NOMO-1 (cell line): Measurements from ENCODE around the gene NTN1.

Experiments
- DNase-seq, 2 experiments: peaks; one replicate each; lab custom pipeline; 2025; ENCODE audit not compliant: unreplicated experiment in 2 of 2; lab: John Stamatoyannopoulos, UW

NTN1 gene

DNA sequence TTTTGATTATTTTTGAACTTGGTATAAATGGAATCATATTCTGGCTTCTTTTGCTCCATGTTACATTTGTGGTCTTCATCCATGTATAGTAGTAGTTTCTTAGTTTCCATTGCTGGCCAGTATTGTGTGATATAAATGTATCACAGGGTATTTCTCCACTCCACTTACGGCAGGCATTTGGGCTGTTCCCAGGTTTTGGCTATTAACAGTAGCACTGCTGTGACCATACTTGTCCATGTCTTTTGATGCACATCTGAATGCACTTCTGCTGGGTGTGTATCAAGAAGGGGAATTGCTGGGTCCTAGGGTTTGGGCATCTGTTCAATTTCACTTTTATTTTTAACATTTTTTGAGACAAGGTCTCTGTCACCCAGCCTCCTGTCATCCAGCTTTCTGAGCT lies 13.9 kb downstream of the NTN1 start:
- no peak for DNase-seq

DNA sequence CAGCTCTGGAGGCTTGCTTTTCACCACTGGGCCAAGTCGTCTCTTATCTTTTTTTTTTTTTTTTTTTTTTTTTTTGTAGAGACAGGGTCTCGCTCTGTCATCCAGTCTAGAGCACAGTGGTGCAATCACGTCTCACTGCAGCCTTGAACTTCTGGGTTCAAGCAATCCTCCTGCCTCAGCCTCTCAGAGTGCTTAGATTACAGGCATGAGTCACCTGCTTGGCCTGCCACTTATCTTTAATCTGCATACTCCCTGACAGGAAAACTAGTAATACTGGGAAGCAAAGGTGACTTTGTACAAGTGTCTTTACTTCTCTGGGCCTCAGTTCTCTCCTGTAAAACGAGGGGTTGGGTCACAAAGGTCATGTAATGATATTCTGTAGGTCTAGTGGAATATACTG lies 15.0 kb downstream of the NTN1 start:
- no peak for DNase-seq

DNA sequence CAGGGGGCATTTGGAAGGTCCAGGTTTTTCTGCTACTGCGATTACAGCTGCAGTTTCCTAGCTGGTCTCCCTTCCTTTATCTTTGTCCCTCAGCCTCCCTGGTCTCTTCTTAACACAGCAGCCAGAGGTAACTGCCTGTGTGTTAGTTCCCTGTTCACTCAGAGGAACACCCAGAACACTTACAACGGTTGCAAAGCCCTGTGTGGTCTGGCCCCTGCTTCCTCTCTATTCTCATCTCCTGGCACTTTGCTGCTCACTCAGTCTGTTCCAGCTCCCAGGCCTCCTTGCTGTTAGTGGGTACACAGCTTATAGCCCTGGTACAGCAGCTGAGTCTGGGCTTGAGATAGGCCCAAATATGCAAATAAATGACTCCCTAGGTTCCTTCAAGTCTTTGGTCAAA lies 16.4 kb downstream of the NTN1 start:
- peak; percentile 34 to 46 for DNase-seq

DNA sequence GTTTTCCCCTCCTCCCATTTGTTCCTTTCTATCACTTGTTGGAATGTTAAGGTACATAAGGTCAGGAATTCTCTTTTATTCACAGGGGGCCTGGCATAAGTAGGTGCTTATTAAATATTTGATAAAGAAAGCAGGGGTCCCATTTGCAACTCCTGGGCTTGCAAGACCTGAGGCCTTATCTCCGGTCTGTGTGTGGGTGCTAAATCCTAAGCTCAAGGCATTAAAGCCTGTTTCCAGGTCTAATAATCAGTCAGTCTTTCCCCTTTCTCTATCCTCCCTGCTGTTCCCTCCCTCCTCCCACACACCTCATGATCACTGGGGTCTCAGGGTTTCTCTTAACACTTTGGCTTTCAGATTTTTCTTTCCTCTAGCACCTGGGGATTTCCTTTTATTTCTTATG lies 17.1 kb downstream of the NTN1 start:
- no peak for DNase-seq

DNA sequence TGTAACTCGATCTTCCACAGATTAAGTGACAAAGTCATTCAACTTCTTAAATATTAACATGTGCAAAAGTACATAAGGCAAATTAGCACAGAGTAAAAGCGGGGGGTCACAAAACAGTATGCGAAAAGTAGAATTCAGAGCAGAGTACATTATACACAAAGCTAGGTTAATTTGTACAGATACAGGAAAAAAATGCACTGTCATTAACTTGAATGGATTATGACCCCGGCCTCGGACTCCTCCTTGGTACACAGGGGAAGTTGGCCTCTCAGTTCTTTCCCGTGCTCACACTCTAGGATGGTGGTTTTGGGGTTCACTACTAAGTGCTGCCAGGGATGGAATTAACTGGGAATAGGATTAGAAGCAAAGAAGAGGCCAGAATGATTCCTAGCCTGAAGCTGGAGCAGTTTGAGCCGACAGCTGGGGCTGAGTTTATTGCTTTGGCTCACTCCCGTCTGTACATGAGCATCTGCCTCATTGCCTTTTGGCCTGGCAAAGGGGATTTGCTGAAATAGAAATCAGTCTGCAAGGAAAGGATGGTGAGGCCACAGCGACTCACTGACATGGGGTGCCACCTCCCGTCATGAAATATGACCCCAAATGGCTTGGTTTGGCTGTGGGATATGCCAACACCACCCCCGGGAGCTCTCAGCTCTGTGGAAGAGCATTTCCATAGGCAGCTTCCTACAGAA lies 23.6 kb downstream of the NTN1 start:
- DNase-seq = no peak

DNA sequence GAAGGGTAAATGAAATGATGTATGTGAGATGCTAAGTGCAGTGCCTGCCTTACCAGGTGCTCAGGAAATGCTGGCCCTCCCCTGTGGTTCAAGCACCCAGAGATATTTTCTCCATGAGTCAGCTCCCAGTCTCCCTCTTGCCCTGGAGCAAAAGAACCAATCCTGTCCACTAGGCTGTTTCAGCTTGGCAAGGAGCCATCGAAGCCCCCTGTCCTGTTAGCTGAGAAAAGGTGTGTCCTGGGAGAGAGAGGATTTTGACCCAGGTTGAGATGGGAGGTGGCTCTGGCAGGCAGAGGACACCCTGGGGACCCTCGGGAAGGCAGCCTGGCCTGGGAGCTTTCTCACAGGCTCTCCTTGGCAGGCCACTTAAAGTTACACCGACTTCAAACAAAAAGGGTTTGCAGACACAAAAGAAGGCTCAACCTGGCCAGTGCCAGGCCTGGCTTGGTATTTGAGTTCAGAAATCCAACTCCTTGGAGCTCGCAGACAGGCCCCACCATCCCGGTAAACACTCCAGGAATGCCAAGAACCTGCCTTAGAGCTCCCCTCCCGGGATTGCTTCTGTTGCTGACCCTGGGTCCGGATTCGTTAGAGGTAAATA lies 29.6 kb downstream of the NTN1 start:
- DNase-seq = no peak

DNA sequence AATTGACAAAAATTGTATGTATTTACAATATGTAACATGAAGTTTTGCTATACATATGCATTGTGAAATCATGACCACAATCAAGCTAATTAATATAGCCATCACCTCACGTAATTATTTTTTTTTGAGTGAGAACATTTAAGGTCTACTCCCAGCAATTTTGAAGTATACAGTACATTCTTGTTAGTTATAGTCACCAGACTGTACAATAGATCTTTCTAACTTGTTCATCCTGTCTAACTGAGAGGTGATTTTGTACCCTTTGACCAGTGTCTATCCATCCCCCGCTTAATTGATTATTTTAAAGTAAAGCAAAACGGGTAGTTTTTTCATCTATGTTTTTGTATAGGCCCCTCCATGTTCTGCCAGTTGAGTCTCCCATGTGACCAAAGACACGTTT lies 30.3 kb downstream of the NTN1 start:
- no peak for DNase-seq

DNA sequence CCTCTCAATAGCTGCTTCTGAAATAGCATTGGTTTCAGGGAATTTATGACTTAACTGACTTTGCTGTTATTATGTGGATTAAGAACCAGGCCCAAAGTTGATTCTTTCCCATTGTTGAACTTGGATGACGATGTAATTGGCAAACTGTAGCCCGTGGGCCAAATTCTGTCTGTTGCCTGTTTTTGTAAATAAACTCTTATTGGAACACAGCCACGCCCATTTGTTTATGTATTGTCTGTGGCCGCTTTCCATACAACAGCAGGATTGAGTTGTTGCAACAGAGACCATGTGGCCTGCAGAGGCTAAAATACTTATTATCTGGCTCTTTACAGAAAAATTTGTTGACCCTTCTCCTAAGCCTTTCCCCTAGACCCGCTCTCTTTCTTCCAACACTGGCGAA lies 31.6 kb downstream of the NTN1 start:
- DNase-seq = no peak

DNA sequence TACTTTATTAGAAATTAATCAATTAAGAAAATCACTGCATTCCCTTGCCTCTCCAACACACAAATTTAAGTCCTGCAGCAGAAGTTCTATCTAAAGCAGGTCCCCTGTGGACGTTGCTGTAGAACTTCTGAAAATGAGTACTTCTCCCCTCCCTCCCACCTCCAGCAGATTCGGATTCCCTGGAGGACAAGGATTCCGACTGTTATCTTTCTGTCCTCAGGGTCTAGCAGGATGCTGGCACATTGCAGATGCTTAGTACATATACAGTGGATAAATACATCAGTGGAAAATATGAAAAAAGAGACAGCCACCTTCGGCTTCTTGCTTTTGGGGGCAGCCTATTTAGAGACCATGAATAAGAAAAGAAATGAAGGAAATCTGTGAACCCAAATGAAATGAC lies 32.1 kb downstream of the NTN1 start:
- no peak for DNase-seq

DNA sequence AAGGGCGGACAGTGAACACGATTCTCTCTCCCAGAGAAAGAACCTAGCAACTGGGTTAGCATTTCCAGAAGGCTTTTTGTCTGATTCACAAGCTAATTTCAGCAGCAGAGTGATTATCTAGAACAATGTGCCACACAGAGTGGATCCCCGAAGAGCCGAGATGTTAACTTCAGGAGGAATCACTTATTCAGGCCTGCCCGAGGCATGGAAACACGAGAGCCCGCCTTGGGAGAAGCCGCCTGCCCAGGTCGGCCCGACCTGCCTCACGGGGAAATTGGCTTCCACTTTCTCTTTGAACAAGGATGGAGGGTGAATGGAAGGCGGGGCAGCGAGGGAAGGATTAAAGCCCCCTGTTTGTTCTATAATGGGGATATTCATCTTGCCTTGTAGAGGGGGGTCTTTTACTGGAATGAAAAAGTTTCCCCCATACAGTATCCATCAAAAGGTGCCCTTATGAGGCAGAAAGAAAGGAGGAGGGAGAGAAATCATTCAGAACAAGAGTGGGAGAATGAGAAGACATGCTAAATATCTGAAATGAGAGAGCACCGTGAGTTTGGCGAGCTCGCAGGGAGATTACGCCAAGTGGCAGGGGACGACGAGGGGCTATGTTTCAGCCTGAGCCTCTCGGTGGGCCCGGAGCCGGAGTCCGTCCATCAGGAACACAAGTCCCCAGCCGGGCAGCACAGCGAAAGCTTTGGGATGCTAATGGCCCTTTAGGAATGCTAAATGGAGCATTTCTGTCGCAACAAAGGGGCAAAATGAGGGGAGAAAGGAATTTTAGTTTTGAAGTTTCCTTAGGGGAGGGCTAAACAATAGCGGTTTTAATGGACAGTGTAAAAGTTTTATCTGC lies 33.0 kb downstream of the NTN1 start:
- no peak for DNase-seq

DNA sequence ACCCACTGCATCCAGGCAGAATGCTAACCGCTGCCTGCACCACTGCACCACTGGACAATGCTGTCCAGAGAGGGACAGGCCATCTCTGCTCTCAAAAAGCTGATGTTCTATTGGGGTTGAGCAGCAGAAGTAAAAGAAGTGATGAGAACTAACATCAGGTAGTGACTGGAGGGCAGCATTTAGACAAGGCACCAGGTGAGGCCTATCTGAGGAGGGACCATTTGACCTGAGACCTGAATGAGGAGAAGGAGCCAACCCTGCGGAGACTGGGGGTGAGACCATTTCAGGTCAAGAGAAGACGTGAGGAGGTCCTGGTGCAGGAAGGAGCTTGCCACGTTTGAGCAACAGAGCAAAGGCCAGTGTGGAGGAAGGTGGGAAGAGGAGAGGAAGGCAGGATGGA lies 34.0 kb downstream of the NTN1 start:
- DNase-seq = no peak

DNA sequence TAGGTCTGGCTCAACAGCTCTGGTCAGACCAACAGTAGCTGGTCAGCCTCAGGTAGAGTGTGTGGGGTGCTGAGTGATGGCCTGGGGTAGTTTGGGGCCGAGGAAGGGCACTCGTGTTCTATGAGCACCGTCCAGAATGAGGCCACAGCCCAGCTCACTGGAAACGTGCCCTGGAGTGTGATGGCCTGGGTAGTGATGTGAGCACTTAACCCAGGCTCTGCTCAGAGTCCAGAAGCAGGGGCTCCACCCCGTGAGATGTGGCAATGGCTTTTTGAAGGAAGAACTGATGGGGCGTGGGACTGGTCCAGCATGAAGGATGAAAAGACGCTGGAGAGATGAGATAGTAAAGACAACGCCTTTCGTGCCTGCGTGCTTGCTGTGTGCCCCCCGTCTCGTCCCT lies 35.3 kb downstream of the NTN1 start:
- DNase-seq = no peak

DNA sequence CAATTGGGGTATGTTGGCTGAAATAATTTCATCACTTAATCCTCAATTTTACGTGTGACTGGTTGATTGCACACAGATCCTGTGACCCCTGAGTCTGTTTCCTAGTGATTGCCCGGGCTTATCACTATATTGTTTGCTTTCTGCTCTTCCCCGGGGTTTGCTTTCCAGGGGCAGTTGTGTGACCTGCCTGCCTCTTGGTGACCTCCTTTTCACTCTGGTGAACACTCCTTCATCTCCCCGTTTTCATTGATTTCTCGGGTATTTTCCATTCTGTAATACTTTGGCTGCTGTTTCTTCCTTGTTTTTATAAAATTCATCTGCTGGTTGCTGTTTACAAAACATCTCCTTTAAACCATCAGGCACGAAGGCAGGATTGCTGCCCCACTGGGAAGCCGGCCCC lies 36.0 kb downstream of the NTN1 start:
- DNase-seq = no peak

DNA sequence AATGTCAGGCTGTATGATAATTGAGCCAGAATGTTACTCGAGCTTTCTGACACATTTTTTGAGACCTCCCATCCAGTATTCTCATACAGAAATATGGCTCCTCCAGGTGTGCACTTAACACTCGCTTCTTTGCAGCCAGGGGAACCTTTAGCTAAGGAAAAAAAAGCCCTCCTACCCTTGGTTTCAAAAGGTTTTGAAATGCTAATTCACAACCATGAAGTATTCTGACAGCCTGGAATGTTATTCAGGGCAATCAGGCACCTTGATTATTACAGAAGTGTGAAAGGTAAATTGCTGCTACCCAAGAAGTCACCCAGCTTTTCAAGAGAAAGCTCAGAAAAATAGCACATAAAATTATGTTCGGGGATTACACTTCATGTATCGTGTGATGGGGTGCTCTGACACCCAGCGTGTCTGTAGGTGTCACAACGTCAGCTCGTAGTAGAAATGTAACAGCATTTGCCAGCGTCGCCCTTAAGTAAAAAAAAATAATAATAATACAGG lies 41.1 kb downstream of the NTN1 start:
- DNase-seq = no peak

DNA sequence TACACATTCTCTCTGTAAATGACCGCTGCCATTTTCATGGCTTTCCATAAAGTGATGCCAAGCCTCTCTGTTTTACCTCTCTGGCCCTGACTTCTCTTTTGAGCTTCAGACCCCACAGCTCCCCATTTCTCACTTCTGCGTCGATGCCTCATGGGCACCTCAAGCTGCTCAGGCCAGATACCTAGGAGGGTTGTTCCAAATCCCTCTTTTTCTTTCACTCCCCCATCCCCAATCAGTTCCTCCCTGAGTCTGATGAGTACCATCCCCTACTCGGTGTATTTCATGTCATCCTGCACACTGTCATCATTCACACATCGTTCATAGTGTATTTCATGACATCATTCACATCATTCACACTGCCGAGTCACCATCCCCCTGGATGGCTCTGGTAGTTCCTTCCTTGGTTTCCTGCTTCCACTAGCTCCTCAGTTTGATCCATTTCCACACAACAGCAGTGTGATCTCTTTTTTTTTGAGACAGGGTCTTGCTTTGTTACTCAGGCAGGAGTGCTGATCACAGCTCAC lies 43.1 kb downstream of the NTN1 start:
- no peak for DNase-seq

DNA sequence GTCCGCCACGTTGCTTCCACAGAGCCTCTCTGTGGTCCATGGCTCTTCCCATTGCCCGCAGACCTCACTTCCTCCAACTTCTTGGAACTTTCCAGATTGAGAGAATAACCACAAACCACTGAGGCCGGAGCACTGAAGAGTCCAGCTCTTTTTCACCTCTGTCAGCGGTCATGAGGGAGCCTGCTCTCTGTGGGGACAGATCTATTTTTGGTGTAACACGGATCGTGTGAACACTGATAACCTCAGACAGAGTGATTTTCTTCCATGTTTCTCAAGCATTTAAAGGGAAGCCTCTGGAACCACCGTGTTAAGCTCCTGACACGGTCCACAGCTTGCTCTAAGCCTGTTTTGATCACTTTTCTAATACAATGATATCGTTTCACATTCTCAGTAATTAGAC lies 49.7 kb downstream of the NTN1 start:
- no peak for DNase-seq

DNA sequence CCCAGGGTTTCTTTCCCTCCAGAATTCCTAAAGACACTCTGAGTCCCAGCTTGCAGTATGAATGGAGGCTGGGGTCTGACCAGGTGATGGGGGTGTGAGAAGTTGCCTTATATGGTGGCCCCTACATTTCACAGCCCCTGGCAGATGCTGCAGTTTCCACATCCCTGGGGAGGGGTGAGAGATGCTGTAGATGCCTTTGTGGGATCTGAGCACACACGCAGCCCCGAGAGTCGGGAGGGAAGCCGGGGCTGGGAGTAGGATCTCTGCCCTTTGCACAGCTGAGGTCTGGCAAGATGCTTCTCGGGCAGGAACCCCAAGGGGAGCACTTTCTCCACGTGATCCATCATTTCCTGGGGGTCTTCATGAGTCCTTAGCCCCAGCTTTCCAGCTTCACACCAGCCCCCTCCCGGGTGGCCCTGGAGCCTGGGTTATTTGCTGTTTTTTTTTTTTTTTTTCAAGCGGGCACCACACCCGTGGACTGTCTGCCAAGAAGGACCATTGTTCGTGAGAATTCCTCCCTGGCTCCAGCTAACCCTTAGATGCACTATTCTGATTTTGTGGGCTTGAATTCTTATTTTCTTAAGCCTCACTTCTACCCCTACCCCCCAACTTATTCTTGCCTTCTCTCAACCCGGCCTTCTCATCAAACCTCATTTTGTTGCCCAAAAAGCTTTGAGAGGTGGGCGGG lies 50.6 kb downstream of the NTN1 start:
- no peak for DNase-seq

DNA sequence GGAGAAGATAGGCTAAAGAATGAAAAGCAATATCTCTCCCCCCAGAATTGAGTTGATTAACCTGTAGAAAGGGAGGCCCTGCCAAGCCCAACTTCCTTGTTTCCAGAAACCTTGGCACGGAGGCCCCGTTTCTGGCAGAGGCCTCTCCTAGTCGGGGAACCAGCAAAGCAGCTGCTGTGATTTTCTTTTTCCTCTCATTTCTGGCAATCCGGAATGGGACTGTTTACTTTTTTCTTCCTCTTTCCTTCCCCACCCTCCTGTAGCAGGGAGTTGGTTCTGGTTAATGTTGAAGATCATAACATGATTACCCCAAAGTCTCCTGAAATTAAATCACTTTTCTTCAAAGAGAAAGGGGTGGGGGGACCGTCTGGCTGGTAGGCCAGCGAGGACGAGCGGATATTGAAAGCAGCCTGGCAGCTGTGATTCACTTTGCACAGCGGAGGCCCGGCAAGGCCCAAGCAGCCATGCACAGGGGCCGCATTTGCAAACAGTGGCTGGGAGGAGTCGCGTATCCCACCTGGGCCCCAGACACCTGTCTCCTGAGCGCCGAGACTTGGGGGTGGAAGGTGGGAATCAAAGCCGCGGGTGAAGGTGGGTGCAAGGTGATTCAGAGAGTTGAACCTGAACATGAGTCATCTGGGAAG lies 51.5 kb downstream of the NTN1 start:
- no peak for DNase-seq

DNA sequence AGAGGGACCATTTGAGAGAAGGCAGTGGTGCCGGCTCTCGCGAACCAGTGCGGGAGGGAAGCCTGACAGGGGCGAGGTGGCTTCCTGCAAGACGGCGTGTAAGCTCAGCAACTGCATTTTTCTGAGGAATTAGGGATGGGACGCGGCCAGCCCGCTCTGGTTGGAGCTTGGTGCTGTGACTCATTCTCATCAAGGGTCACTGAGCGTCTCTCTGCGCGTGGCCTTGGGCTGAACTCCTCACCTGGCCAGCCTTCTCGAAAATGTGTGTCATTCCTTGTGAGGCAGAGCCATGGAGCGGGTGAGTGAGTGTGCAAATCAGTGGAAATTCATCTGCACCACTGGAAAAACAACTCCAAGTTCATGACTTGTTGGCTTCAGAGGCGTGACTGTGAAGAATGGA lies 52.8 kb downstream of the NTN1 start:
- no peak for DNase-seq

DNA sequence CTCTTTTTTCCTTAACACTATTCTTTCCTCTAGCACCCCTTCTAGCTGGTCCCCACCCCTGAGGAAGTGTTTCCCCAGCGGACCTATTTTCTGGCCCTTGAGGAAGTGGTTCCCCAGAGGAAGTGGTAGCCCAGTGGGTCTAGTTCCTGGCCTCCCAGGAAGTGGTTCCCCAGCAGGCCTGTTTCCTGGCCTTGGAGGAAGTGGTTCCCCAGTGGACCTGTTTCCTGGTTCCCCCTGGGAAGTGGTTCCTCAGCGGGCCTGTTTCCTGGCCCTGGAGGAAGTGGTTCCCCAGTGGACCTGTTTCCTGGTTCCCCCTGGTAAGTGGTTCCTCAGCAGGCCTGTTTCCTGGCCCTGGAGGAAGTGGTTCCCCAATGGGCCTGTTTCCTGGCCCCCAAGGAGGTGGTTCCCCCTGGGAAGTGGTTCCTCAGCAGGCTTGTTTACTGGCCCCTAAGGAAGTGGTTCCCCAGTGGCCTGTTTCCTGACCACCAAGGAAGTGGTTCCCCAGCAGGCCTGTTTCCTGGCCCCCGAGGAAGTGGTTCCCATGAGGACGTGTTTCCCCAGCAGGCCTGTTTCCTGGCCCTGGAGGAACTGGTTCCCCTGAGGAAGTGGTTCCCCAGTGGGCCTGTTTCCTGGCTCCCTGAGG lies 58.3 kb downstream of the NTN1 start:
- DNase-seq = no peak
